Fibroblast of lung (primary cell): Measurements from ENCODE around the gene USP13.

ENCODE experiments used
- CTCF ChIP-seq, 2 donors: IDR thresholded peaks in 1 of 2; conservative IDR thresholded peaks in 1 of 2; 1 replicate in 1 of 2; 2 replicates in 1 of 2; pipeline ENCODE4 v1.5.1; 2011 to 2012; ENCODE audit warnings: low read length in 2 of 2, control low read depth in 1 of 2, inconsistent platforms in 1 of 2, low read depth in 1 of 2, mild to moderate bottlenecking in 1 of 2
- EZH2 ChIP-seq: IDR thresholded peaks from 2 replicates; pipeline ENCODE4 v1.5.1; 2012; ENCODE audit warnings: low read length, control low read depth, mild to moderate bottlenecking; ENCODE audit errors: missing control alignments

DNA sequence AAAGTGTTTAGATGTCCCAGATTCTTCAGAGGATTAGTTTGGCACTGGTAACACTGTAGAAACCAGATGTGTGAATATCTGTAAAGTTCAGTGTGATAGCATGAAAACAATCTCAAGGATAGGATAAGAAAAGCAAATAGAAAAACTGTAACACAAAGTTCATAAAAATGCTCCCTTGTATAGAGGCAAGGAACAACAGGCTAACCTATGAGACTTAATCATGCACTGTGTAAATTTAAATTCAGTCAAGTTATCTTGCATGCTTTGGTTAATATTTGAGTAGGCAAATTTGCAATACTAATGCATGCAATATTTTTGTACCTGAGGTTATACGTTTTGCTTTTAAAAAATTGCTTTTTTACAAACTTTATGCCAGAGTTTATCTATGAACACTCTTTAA is 144.4 kb downstream of the USP13 start:
- no peak for TF ChIP-seq CTCF (conservative IDR thresholded peaks at IDR 0.05 in 1 of 2, IDR thresholded peaks at IDR 0.05 in 1 of 2; ENCODE audit: low read depth in 1 of 2, low read length in 2 of 2)
- no peak for TF ChIP-seq EZH2
